Parietal lobe (tissue), 1 donor: ENCODE measurements around the gene CRYBG3. TPM values are rescaled to one million over a fixed set of nuclear protein-coding genes. Genes with fewer than 3 reads are reported as not detected.

Source experiments
- total RNA-seq: library from RNA; depleted of rRNA; stranded (reverse); fragments of >200 nt; gene quantifications from one replicate; pipeline ENCODE4 v1.2.3, GENCODE V29; 2014

Gene CRYBG3
- total RNA-seq = 7.2 TPM

DNA sequence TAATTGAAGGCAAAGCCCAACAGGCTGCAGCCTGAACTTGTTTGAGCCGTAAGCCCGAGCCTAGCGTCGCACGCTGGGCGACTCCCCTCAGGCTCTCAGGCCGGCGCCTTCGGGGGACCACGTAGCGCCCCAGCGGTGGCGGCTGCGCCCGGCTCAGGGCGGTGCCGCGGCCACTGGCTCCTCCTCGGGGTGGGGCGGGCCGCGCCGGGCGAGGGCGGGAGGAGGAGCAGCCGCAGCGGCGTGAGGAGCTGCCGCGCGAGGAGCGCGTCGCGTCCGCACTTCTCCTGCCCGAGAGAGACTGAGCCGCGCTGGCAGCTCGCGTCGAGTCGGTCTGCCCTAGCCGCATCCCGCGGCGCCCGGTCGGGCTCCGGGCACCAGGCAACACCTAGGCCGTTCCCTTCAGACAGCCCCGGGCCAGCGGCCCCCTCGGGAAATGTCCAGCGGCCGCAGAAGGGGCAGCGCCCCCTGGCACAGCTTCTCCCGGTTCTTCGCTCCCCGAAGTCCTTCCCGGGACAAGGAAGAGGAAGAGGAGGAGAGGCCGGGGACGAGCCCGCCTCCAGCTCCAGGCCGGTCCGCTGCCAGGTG, at the start of gene CRYBG3:
TSS of gene CRYBG3 (plus strand) at position 238 of the 585 bp plus-strand sequence. CDS start at position 434, 196 bp downstream.

DNA sequence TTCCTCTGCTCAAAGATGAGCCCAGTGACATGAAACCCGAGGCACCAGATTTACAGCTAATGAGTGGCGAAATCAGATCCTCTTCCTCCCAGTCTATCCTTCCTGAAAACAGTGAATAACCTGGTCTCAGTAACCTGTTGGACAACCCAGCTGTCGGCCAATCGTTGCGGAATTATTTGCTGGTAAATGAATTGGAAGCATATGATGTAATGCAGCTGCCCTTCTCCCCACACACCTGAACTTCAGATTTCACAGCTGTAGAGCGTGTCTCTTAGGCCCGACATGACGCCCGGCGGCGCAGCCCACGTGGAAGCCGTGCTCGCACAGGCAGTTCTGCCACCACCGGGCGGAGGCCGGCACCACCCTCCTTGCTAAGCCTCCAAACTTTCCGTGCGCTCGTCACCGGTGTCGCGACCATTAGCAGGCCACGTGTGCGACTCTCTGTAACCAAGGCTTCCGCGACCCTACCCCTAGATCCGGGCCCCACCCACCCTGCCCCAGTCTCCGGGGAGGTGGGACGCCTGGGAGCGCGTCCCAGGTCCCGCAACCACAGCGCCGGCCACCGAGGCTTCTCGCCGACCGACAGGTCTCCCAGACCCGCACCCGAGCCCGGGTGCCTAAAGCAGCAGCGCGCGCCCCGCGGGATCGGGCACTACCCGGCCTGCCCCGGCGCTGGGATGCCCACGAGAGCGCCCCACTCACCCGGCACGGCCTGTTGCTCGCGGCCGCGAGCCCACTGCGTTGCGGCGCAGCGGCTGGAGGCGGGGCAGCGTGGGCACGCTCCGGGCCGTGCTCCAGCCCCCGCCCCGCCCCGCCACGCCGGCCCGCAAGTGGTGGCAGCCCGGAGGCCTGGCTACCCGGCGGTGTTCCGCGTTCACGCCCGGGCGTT, 150.1 kb downstream of the CRYBG3 start, which contains the start of gene RIOX2:
TSS of gene RIOX2 (minus strand) at position 753 of the 889 bp plus-strand sequence. CDS start 4,838 bp downstream, outside the sequence.

Other genes starting within 250 kb of the CRYBG3 start
- 34.7 TPM for gene ARL6, start 57.3 kb upstream of the CRYBG3 start, total RNA-seq
- gene RIOX2, start 150.4 kb downstream of the CRYBG3 start, total RNA-seq = 17.2 TPM
- gene GABRR3, start 213.3 kb downstream of the CRYBG3 start, total RNA-seq = not detected